Cerebellar cortex (tissue), 1 donor: ENCODE results near the gene RAVER2.
A peak's percentile ranks its signal among the peaks of the same experiment; 100 is the strongest.
"Not testable (repeated sequence)": the region's sequence is repeated elsewhere in the genome, so short reads cannot be mapped to it uniquely, and the experiment has no call there.

ENCODE experiments used
- DNase-seq: peaks from one replicate; pipeline ENCODE4 v3.0.0-alpha.2; 2015; ENCODE audit warnings: low spot score

The RAVER2 gene

GRCh38 chr1:64744492-64745180, at the start of gene RAVER2:
Gene RAVER2, plus strand, starts transcription at chr1:64745075. Its CDS starts 98 bp downstream, at chr1:64745173.
- peak; percentile 66 for DNase-seq

- DNase-seq = no peak
Observed at GRCh38 chr1:64696879-64697278, 48.0 kb upstream of the RAVER2 start.

- no peak for DNase-seq
Observed at GRCh38 chr1:64699327-64699726, 45.5 kb upstream of the RAVER2 start.

GRCh38 chr1:64701071-64701470, 43.8 kb upstream of the RAVER2 start:
- DNase-seq = no peak

- no peak for DNase-seq
Observed at GRCh38 chr1:64701886-64702285, 43.0 kb upstream of the RAVER2 start.

- DNase-seq = not testable (repeated sequence)
Observed at GRCh38 chr1:64702670-64703069, 42.2 kb upstream of the RAVER2 start.

GRCh38 chr1:64703600-64703999, 41.3 kb upstream of the RAVER2 start:
- no peak for DNase-seq

GRCh38 chr1:64705591-64705990, 39.3 kb upstream of the RAVER2 start:
- DNase-seq = no peak

- no peak for DNase-seq
Observed at GRCh38 chr1:64711266-64711665, 33.6 kb upstream of the RAVER2 start.

- no peak for DNase-seq
Observed at GRCh38 chr1:64712049-64712448, 32.8 kb upstream of the RAVER2 start.

GRCh38 chr1:64715186-64715585, 29.7 kb upstream of the RAVER2 start:
- DNase-seq = no peak

- no peak for DNase-seq
Observed at GRCh38 chr1:64721135-64721534, 23.7 kb upstream of the RAVER2 start.

GRCh38 chr1:64721576-64722145, 23.2 kb upstream of the RAVER2 start:
- no peak for DNase-seq

- no peak for DNase-seq
Observed at GRCh38 chr1:64727861-64728260, 17.0 kb upstream of the RAVER2 start.

GRCh38 chr1:64733581-64734286, 11.1 kb upstream of the RAVER2 start:
- DNase-seq = no peak

- no peak for DNase-seq
Observed at GRCh38 chr1:64734287-64734652, 10.6 kb upstream of the RAVER2 start.

- DNase-seq = not testable (repeated sequence)
Observed at GRCh38 chr1:64740687-64741086, 4.2 kb upstream of the RAVER2 start.

- DNase-seq = no peak
Observed at GRCh38 chr1:64743954-64744491, 852 bp upstream of the RAVER2 start.

- peak; percentile 22 for DNase-seq
Observed at GRCh38 chr1:64745181-64745985, 508 bp downstream of the RAVER2 start.

GRCh38 chr1:64745986-64746940, 1.4 kb downstream of the RAVER2 start:
- DNase-seq = peak; percentile 72

GRCh38 chr1:64748222-64748621, 3.3 kb downstream of the RAVER2 start:
- peak; percentile 37 for DNase-seq
